ENCODE results near the gene OPN4. TPM values are rescaled to one million over a fixed set of nuclear protein-coding genes. Genes with fewer than 3 reads are reported as not detected.

OPN4 gene
- total RNA-seq, 2 donors from 2014 or later: not detected

- peak; percentile 61 for DNase-seq (ENCODE audit: low spot score)
- intact Hi-C loops (cut with DNase I): no loop called here
Observed at GRCh38 chr10:86659161-86659691, 4.9 kb downstream of the OPN4 start.

- intact Hi-C loops (cut with DNase I): no loop called here
- peak; percentile 79 for DNase-seq (ENCODE audit: low spot score)
Observed at GRCh38 chr10:86659721-86660453, 5.5 kb downstream of the OPN4 start.

GRCh38 chr10:86661161-86662025 is 7.0 kb downstream of the OPN4 start:
- intact Hi-C loops (cut with DNase I): no loop called here
- DNase-seq (ENCODE audit: low spot score): peak; percentile 81

GRCh38 chr10:86662186-86663045 is 8.1 kb downstream of the OPN4 start:
- intact Hi-C loops (cut with DNase I): no loop called here
- no peak for DNase-seq (ENCODE audit: low spot score)

- no peak for DNase-seq (ENCODE audit: low spot score)
- intact Hi-C loops (cut with DNase I): no loop called here
Observed at GRCh38 chr10:86663046-86663345, 8.6 kb downstream of the OPN4 start.

GRCh38 chr10:86663576-86664339 is 9.4 kb downstream of the OPN4 start:
- intact Hi-C loops (cut with DNase I): no loop called here
- no peak for DNase-seq (ENCODE audit: low spot score)

- intact Hi-C loops (cut with DNase I): no loop called here
- DNase-seq (ENCODE audit: low spot score): no peak
Observed at GRCh38 chr10:86664341-86665217, 10.2 kb downstream of the OPN4 start.

GRCh38 chr10:86665218-86665607 is 10.9 kb downstream of the OPN4 start:
- intact Hi-C loops (cut with DNase I): no loop called here

GRCh38 chr10:86665868-86666267 is 11.5 kb downstream of the OPN4 start:
- intact Hi-C loops (cut with DNase I): no loop called here

More at GRCh38 chr10:86665218-86665607, 10.9 kb downstream of the OPN4 start:
- no peak for DNase-seq (ENCODE audit: low spot score)

GRCh38 chr10:86666538-86666937 is 12.2 kb downstream of the OPN4 start:
- intact Hi-C loops (cut with DNase I): no loop called here

More at GRCh38 chr10:86665868-86666267, 11.5 kb downstream of the OPN4 start:
- no peak for DNase-seq (ENCODE audit: low spot score)

GRCh38 chr10:86667421-86668181 is 13.3 kb downstream of the OPN4 start:
- intact Hi-C loops (cut with DNase I): no loop called here
- no peak for DNase-seq (ENCODE audit: low spot score)

More at GRCh38 chr10:86666538-86666937, 12.2 kb downstream of the OPN4 start:
- no peak for DNase-seq (ENCODE audit: low spot score)

- intact Hi-C loops (cut with DNase I): no loop called here
- no peak for DNase-seq (ENCODE audit: low spot score)
Observed at GRCh38 chr10:86668297-86669165, 14.2 kb downstream of the OPN4 start, which contains the start of gene LDB3. TSS of gene LDB3 (plus strand) at chr10:86668511. CDS start at chr10:86668692, 181 bp downstream.

GRCh38 chr10:86670290-86670811 is 16.0 kb downstream of the OPN4 start:
- intact Hi-C loops (cut with DNase I): no loop called here
- no peak for DNase-seq (ENCODE audit: low spot score)

- intact Hi-C loops (cut with DNase I): no loop called here
- no peak for DNase-seq (ENCODE audit: low spot score)
Observed at GRCh38 chr10:86670876-86671275, 16.5 kb downstream of the OPN4 start.

GRCh38 chr10:86671419-86671818 is 17.1 kb downstream of the OPN4 start:
- intact Hi-C loops (cut with DNase I): no loop called here

More at GRCh38 chr10:86671419-86671818, 17.1 kb downstream of the OPN4 start:
- no peak for DNase-seq (ENCODE audit: low spot score)

All from posterior vena cava (tissue), 2 donors.